HEK293T (cell line): Measurements from ENCODE around the gene CASP8AP2.

Experiments
- BHLHE40 ChIP-seq: fragments of 450-650 bp; IDR thresholded peaks from 2 replicates; pipeline ENCODE4 v1.6.1; 2016; ENCODE audit warnings: mild to moderate bottlenecking, moderate library complexity, borderline replicate concordance
- CTBP1 ChIP-seq: fragments of 450-650 bp; IDR thresholded peaks from 2 replicates; pipeline ENCODE4 v1.6.1; 2016; ENCODE audit warnings: borderline replicate concordance
- ELF4 ChIP-seq: fragments of 450-650 bp; IDR thresholded peaks from 2 replicates; pipeline ENCODE4 v1.6.1; 2017; ENCODE audit warnings: antibody characterized with exemption
- FOXA1 ChIP-seq: fragments of 450-650 bp; IDR thresholded peaks from 2 replicates; pipeline ENCODE4 v1.6.1; 2016; ENCODE audit warnings: mild to moderate bottlenecking
- FOXK2 ChIP-seq: fragments of 450-650 bp; IDR thresholded peaks from 2 replicates; pipeline ENCODE4 v1.6.1; 2016; ENCODE audit warnings: mild to moderate bottlenecking
- FOXM1 ChIP-seq: fragments of 450-650 bp; IDR thresholded peaks from 2 replicates; pipeline ENCODE4 v1.6.1; 2017; ENCODE audit warnings: mild to moderate bottlenecking, borderline replicate concordance
- HDGF ChIP-seq: fragments of 450-650 bp; IDR thresholded peaks from 2 replicates; pipeline ENCODE4 v1.6.1; 2017; ENCODE audit warnings: antibody characterized with exemption, borderline replicate concordance
- L3MBTL2 ChIP-seq: fragments of 450-650 bp; conservative IDR thresholded peaks from 2 replicates; pipeline ENCODE4 v1.6.1; 2016; ENCODE audit warnings: mild to moderate bottlenecking
- NFRKB ChIP-seq: fragments of 450-650 bp; IDR thresholded peaks from 2 replicates; pipeline ENCODE4 v1.6.1; 2016; ENCODE audit warnings: mild to moderate bottlenecking, moderate library complexity
- SP1 ChIP-seq: fragments of 450-650 bp; IDR thresholded peaks from 2 replicates; pipeline ENCODE4 v1.6.1; 2017
- TARDBP ChIP-seq: fragments of 450-650 bp; IDR thresholded peaks from 2 replicates; pipeline ENCODE4 v1.6.1; 2016
- TF ChIP-seq, protein P1 (sequence below): fragments of 450-650 bp; IDR thresholded peaks from 2 replicates; pipeline ENCODE4 v1.6.1; 2016

DNA sequence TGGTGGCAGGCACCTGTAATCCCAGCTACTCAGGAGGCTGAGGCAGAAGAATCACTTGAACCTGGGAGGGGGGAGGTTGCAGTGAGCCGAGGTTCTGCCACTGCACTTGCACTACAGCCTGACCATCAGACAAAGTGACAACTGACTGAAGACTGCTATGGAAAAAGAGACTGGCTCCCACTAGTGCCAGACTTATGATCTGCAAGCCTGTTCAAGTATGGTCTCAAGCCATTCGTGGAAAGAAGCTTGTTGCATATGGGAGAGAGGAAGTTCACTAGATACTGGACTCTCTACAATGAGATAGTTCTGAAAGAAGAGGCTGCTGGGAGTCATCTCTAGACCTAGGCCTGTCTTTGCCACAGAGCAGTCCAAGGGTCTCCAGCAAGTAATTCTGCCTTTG lies 36.8 kb upstream of the CASP8AP2 start:
- no peak for TF ChIP-seq ELF4
- TF ChIP-seq FOXA1 = no peak
- TF ChIP-seq CTBP1 = no peak
- TF ChIP-seq HDGF = no peak
- no peak for TF ChIP-seq L3MBTL2
- no peak for TF ChIP-seq NFRKB
- no peak for TF ChIP-seq BHLHE40
- TF ChIP-seq SP1 = no peak
- TF ChIP-seq FOXK2 = no peak
- TF ChIP-seq TARDBP = no peak
- TF ChIP-seq, protein P1, sequence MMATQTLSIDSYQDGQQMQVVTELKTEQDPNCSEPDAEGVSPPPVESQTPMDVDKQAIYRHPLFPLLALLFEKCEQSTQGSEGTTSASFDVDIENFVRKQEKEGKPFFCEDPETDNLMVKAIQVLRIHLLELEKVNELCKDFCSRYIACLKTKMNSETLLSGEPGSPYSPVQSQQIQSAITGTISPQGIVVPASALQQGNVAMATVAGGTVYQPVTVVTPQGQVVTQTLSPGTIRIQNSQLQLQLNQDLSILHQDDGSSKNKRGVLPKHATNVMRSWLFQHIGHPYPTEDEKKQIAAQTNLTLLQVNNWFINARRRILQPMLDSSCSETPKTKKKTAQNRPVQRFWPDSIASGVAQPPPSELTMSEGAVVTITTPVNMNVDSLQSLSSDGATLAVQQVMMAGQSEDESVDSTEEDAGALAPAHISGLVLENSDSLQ = no peak
- TF ChIP-seq FOXM1 = no peak
